Stimulated activated naive CD4-positive, alpha-beta T cell (primary cell): Measurements from ENCODE around the gene LINS1.

ENCODE experiments used
- DNase-seq, 6 experiments: peaks; one replicate each; lab custom pipeline; 2025; lab: John Stamatoyannopoulos, UW

LINS1 gene, protein sequence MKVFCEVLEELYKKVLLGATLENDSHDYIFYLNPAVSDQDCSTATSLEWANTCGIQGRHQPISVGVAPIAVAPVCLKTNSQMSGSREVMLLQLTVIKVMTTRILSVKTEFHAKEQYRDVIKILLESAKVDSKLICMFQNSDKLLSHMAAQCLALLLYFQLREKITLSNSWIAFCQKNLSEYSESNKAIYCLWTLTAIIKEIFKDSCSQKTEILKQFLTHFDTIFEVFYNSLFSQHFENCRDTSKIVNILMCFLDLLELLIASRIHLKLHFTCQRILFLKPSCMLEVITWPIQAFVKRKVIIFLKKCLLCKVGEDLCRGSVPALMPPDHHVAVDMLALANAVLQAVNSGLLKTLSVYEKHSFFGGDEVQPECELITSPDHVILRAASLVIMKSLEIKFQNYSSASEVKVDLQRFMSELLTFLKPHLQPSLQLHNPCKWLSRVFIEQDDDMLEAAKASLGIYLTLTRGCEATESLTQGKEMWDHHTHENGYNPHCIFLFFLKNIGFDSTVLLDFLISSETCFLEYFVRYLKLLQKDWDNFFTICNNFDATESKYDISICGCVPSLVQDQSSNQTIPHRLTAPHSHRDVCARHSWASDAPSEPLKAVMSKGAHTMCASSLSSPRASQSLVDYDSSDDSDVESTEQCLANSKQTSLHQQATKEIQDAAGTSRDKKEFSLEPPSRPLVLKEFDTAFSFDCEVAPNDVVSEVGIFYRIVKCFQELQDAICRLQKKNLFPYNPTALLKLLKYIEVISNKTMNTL

DNA sequence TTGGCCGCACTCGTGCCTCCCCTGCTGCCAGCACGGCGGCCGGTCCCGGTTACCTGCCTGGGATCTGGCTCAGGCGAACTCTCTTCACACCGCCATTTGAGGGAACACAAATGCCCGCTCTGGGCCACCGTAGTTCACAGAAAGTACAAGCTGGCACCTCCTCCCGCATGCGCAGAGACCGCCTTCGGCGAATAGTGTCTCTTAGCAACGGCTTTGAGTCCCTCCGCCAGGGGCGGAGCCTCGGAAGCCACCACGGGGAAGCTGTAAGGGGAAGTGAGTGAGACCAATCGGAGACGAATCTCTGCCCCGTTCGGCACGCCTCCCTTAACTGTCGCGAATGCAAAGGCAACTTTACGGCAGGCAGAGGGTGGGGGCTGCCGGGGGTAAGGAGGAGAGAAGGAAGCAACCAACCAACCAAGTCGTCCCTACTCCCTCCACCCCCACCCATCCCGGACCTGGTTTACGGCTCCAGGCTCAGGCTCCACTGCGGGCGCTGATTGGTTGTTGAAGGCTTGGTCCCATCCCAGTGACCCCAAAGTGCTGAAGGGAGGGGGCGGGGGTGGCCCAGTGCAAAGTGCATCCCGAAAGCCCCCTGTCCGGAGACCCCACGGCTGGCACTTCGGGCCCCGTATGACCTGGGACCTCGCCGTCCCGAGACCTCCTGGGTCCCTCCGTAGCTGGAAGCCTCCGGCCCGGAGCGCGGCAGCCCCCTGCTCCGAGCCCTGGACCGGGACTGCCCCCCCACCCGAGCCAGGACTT lies at the start of gene LINS1, which contains the start of gene ASB7:
LINS1 (minus strand) TSS at position 121 of the 759 bp plus-strand sequence. CDS start 21,342 bp downstream, outside the sequence.
ASB7 (plus strand) TSS at position 526 of the 759 bp plus-strand sequence. CDS start 9,628 bp downstream, outside the sequence.
- peak; percentile 98 to 100 (median 100) for DNase-seq

DNA sequence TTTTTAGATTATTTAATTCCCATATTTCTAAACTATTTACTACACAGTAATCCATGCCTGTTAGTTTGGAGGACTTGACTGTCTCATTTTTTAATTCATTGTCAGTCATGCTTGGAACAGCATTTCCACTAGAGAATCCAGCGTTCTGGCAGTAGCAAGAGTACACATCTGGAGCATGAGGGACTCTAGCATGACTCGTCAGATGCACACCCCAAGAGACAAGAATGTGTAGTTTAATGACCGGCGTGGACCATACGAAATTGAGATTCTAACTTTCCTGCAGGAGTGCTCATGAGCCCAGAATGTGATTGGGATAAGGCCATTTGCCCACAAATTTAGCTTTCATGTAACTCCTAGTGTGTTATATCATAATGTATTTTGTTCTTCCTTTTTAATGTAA lies 49.3 kb upstream of the LINS1 start:
- DNase-seq: no peak

DNA sequence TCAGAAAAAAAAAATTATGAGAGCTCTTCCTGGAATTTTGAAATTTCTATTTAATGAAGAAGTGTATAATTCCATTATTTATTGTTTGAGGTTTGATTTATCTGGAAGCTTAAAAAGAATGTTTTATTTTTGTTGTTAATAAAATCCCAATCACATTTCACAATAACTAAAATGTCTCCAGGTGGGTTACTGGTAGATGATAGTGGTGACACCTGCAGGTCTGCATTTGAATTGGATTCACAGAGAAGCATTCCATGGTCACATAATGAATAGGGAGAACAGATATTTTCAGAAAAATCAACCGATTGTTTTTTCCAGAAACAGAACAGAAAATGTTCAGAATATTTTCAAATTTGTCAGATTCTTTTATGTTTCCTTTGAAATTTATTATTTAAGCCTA lies 48.7 kb upstream of the LINS1 start:
- no peak for DNase-seq

DNA sequence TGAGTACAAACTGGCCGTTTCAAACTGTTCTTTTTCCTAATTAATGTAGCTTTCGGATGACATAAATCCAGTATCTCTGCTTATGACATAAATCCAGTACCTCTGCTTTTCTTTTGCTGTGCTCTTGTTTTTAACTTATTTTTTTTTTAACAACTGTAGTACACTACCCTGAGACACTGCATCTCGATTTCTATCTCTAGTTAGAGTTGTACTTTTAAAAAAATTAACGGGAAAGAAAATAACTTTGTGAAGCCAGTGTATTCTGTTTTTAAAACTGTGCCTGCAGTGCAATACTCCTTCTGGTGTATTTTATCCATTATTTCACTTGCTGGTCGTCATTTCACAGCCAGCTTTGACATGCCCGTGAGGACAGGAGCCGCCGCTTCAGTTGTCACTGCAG lies 47.0 kb upstream of the LINS1 start:
- DNase-seq: no peak

DNA sequence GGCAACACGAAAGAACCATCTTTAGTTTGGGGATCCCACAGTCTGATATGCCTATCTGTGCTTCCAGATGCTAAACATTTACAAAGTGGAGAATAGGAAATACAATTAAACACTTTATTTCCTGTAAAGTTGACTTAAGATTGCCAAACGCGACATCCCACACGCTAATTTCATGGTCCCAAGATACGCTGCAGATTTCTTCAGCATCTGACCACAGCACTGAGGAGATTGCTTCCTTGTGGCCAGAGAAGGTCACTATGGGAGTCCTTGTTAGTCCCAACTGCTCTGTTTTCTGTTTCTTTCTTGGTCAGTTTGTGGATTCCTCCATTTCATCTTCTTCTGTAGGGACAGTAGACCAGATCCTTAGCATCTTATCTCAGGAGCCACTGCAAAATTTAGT lies 43.7 kb upstream of the LINS1 start:
- DNase-seq: no peak

DNA sequence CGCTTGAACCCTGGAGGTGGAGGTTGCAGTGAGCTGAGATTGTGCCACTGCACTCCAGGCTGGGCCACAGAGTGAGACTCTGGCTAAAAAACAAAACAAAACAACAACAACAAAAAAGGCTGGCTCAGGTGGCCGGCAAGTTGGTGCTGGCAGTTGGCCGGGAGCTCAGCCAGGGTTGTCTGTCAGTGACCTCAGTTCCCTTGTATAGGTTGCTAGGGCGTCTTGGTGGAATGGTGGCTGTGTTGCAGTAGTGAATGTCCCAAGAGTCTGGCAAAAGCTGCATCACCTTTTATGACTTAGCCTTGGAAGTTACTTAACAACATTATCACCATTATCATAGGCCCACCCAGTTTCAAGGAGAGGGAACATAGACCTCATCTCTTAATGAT lies 41.0 kb upstream of the LINS1 start:
- DNase-seq: no peak

DNA sequence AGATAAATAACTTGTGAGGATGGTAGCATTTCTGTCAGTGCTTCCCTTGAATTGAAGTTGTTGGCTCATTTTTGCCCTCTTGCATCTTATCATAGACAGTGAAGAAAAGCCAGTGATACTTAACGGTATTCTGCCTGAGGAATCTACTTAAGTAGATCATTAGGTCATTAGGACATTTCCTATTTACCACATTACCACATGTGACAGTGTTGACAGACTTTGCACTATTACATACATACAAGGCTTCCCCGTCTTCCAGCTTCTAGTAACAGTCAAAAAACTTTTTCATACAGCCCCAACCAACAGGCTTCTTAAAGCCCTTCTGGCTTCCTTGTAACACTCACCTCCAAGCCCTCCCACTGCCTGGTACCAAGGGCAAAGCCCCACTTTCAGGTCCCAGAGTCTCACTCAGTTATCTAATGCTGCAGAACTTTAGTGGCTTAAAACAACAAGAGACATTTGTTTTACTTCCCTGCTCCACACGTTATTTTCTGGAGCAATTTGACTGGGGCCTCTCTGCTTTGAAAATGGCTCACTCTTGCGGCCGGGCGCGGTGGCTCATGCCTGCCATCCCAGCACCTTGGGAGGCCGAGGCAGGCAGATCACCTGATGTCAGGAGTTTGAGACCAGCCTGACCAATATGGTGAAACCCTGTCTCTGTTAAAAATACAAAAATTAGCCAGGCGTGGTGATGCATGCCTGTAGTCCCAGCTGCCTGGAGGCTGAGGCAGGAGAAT lies 40.4 kb upstream of the LINS1 start:
- no peak for DNase-seq

DNA sequence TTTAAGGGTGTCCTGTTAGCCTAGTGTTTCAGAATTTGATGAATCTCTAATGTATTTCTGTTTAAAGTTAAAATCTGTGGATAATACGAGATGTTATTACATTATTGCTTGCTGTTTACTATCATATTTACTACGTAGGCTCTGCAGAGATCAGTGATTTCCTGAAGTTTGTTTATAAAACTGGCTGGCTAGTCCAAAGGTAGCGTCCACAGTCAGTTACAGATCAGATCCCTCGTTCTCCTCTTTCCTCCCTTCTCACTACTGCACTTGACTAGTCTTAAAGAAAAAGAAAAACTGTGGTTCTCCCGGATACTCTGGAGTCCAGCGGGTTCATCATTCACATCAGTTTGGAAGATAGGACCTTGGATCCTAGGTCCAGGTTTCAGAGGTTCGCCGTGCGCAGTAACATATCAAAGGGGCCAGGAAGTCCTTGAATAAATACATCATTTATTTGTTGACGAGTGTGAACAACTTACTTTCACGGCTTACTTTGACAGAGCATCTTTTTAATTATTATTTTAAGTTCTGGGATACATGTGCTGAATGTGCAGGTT lies 36.3 kb upstream of the LINS1 start:
- no peak for DNase-seq

DNA sequence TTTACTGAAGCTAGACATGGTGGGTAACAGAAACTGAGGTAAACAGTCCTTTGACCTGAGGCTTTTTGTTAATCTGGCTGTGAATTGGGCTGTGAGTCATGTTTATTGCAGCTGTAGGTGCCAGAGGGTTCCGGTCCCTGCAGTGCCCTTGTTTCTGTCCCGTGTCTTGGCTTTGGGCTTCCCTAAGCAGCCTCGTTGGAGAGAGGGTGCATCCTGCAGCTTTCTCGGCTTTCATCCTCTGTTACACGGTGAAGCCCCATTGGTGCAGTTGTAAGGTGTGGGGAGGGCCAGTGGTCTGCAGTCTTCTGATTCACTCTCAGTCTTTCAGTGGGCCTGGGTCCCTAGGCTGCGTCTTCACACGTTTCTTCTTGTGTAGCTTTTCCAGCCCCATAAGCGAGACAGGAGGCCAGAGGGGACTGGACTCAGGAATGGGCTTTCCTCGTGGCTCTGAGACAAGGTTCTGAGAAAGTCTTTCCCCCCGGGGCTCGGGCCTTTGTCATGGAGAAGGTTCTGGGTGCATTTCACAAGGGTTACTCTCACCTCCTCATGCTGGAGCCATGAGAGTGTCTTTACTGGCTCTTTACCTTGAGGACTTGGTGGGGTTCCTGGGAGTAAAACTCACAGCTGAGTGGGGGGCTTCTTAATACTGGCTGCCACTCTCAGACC lies 33.6 kb upstream of the LINS1 start:
- DNase-seq: no peak

DNA sequence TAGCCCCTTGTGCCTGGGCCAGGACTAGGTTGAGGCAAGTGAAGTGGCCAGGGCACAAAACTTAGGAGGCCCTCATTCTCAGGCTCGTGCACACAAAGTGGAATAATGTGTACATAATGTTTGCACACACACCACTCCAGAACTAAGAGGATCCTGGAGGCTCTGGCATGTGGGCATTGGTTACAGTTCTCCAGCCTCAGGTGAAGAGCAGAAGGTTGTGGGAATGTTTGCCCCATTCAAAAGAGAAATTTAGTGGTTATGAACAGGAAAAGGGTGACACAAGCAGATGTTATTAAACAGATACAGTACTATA lies 31.7 kb upstream of the LINS1 start:
- DNase-seq: no peak

DNA sequence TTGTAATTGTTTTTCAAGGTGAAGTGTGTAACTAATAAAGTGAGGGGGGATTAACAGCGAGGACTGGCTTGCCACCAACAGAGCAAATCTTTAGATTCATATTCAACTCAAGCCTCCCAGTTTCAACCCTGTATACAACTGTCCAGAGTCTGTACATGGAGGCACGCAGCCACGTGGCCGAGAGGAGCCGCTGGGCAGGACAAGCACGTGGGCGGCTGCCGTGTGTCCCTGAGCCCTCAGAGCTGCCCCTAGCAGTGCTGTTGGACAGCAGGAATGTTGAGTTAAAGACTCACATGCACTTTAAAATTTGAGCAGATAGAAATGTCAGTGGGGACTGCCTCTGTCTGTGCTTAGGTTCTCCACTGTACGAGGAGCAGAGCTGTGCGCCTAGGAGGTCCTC lies 29.8 kb upstream of the LINS1 start:
- no peak for DNase-seq

DNA sequence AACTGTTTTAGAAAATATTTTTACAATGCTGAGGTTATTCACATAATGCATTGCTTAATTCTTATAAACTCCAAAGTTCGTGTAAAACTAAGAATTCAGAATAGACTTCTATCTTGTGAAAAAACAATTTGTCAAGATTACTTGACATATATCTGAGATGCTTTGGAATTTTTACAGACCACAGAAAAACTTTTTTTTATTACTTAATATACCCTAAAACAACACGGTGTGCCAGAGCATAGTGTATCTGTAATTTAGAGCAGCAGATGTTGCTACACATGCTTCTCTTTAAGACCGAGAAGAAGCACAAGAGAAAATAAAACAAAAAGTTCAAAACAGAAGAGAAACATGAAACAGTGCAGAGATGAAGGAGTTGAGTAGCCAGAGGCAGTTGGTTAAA lies 26.8 kb upstream of the LINS1 start:
- DNase-seq: no peak

DNA sequence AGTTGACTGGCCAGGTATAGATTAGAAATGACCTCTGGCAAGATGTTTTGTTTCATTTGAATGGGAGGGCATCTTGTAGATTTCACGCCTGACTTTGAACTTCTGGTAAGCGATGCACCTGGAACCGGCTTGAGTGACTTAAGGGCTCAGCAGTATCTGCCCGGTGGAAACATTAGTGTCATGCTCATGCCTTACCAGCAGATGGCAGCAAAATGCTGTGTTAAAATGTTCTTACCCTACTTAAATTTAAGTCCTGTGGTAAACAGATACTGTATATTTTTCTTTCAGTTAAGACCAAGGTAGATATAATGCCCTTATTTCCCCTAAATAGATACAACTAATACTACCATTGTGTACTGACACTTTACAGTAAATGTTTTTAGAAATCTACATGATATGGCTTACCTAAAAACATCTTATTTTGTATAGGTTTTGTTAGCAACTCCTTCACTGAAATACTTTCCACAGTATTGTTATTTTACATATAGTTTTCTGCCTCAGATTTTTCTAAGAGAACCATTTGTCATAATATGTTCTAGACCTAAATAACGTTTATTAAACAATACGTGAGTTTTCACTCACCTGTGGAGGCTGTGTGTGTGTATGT lies 25.9 kb upstream of the LINS1 start:
- peak; percentile 15 to 75 (median 46) for DNase-seq

DNA sequence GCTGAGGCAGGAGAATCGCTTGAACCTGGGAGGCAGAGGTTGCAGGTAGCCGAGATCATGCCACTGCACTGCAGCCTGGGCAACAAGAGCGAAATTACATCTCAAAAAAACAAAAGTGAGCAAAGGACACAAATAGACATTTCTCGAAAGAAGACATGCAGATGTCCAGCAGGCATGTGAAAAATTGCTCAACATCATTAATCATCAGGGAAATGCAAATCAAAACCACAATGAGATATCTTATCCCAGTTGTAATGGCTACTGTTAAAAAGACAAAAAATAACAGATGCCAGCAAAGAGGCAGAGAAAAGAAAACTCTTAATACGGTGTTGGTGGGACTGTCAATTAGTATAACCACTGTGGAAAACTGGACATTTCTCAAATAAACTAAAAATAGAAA lies 21.3 kb upstream of the LINS1 start:
- no peak for DNase-seq

DNA sequence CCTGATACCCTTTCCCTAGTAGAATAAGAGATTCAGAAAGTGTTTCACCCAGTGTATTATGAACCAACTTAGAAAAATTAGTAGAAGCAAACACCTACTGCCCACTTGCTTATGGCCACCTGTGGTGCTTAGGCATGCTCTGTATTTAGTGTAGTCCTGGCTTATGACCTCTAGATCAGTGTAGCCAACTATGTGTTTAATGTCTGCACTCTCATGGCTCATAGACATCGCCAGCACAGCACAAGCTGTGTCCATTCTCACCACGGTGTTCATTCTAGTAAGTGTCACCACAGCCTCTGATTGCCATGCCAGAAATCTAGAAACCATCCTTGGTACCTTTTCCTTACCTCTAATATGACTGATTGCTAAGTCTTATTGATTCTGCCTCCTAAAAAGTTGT lies 14.7 kb upstream of the LINS1 start:
- DNase-seq: no peak

DNA sequence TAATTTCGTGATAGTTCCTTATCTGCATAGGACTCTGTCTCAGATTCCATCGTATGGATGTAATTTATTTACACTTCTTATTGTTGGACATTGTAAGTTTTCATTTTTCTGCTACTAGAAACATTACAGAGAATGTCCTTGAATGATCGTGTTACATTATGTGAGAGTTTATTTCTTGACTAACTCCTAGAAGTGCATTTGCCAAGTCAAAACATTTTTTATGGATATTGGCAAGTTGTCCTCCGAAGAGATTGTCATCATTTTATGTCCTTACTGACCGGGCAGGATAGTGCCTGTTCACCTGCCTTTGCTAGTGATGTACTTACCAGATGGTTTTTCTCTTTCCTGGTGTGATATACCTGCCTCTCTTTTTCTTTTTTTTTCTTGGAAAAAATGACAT lies 13.8 kb upstream of the LINS1 start:
- DNase-seq: no peak

DNA sequence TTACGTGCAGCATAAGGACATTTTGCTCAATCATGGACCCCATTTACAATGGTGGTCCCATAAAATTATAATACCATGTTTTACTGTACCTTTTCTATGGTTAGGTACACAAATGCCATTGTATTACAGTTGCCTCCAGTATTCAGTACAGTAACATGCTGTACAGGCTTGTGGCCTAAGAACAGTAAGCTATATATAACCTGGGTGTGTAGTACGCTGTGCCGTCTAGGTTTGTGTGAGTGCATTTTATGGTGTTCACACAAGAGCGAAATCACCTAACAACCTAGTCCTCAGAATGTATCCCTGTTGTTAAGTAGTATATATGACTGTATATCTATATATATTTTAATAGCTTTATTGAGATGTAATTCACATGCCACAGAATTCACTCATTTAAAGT lies 12.9 kb upstream of the LINS1 start:
- no peak for DNase-seq

DNA sequence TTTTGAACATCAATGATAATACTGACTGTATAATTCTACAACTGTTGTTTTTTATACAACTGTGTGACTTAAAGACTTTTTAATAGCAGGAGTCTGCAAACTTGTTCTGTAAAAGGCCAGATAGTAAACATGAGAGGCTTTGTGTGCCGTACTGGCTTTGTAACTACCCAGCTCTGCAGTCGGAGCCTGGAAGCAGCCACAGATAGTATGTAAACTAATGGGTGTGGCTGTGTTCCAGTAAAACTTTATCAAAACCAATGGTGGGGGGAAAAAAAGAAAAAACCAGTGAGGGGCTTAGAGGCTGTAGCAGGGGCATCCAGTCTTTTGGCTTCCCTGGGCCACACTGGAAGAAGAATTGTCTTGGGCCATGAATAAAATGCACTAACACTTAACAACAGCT lies 12.4 kb upstream of the LINS1 start:
- DNase-seq: no peak

DNA sequence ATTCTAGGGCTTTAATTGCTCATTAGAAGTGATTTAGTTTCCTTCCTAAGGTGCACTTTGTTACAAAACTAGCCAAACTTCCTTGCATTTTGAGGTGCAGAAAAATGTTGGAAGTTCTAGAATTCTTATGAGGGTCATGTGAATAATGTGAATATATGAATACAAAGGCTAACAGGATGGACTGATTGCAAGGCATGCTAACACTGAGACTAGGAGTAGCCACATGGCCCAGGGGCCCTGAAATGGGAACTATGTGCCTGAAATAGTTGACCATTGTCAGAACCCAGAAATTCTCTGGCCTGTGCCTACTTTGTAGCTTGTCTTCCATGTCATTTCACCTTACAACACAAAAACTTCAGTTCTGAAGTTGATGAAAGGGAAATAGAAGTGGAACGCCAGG lies 11.2 kb upstream of the LINS1 start:
- no peak for DNase-seq

DNA sequence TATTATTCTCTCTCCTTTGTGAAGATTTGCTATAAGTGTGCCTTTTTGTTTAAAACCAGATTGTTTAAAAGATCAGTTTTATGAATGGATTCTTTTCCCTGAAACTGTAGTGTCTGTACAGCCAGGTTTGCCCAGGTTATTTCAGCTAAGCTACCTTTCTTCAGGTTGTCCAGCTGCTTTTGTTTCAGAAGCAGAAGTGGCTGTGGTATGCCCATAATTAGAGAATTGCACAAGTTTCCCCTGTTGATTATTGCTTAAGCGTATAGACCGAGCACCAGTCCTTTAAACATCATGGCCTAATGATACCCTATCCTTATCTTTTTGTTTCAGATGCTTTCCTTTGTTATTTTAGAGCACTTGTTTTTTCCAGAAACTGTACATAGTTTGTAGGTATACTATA lies 10.6 kb upstream of the LINS1 start:
- DNase-seq: no peak
